Measurements from ENCODE around the gene METTL13.

METTL13 gene

GRCh38 chr1:171781176-171781875, at the start of gene METTL13 (continued):
- no peak for TF ChIP-seq PRDM2 (tag by site-specific recombination; IDR thresholded peaks at IDR 0.05; ENCODE audit: borderline replicate concordance)
- TF ChIP-seq ZBTB48 (tag by site-specific recombination; IDR thresholded peaks at IDR 0.05) = no peak
- no peak for TF ChIP-seq ZNF677 (tag by site-specific recombination; IDR thresholded peaks at IDR 0.05)
- no peak for TF ChIP-seq ZNF654 (tag by site-specific recombination; IDR thresholded peaks at IDR 0.05; ENCODE audit: low read depth)
- TF ChIP-seq ZNF311 (tag by site-specific recombination; IDR thresholded peaks at IDR 0.05; ENCODE audit: borderline replicate concordance) = no peak
- TF ChIP-seq ZNF114 (tag by site-specific recombination; IDR thresholded peaks at IDR 0.05) = no peak
- no peak for TF ChIP-seq ZSCAN5A (tag by site-specific recombination; IDR thresholded peaks at IDR 0.05)
- TF ChIP-seq ZFP37 (tag by site-specific recombination; IDR thresholded peaks at IDR 0.05) = no peak
- no peak for TF ChIP-seq TCF7L2 (IDR thresholded peaks at IDR 0.05; ENCODE audit: borderline replicate concordance, low read depth, low read length)
- peak; percentile 34 for TF ChIP-seq ZNF394 (tag by site-specific recombination; IDR thresholded peaks at IDR 0.05; ENCODE audit: borderline replicate concordance)
- TF ChIP-seq ZNF510 (tag by site-specific recombination; IDR thresholded peaks at IDR 0.05; ENCODE audit: insufficient replicate concordance) = no peak
- TF ChIP-seq ZNF610 (tag by site-specific recombination; IDR thresholded peaks at IDR 0.05; ENCODE audit: borderline replicate concordance) = peak; percentile 63; the same call in 1 of the 2 replicates
- TF ChIP-seq ZFP3 (tag by site-specific recombination; IDR thresholded peaks at IDR 0.05; ENCODE audit: low read depth) = no peak
- no peak for TF ChIP-seq SETDB1 (IDR thresholded peaks at IDR 0.05; ENCODE audit: insufficient read length, low read length)
- no peak for TF ChIP-seq ZNF10 (tag by site-specific recombination; IDR thresholded peaks at IDR 0.05)
- TF ChIP-seq ZNF140 (tag by site-specific recombination; IDR thresholded peaks at IDR 0.05) = no peak
- peak; percentile 90 for TF ChIP-seq ZNF660 (tag by site-specific recombination; IDR thresholded peaks at IDR 0.05)
- peak; percentile 39; the same call in 1 of the 2 replicates for TF ChIP-seq KLF10 (tag by site-specific recombination; IDR thresholded peaks at IDR 0.05)
- peak; percentile 29; the same call in 1 of the 2 replicates for TF ChIP-seq KLF8 (tag by site-specific recombination; IDR thresholded peaks at IDR 0.05)
- TF ChIP-seq ZNF473 (tag by site-specific recombination; IDR thresholded peaks at IDR 0.05) = no peak
- TF ChIP-seq RBAK (tag by site-specific recombination; IDR thresholded peaks at IDR 0.05) = no peak
- TF ChIP-seq, protein P1, sequence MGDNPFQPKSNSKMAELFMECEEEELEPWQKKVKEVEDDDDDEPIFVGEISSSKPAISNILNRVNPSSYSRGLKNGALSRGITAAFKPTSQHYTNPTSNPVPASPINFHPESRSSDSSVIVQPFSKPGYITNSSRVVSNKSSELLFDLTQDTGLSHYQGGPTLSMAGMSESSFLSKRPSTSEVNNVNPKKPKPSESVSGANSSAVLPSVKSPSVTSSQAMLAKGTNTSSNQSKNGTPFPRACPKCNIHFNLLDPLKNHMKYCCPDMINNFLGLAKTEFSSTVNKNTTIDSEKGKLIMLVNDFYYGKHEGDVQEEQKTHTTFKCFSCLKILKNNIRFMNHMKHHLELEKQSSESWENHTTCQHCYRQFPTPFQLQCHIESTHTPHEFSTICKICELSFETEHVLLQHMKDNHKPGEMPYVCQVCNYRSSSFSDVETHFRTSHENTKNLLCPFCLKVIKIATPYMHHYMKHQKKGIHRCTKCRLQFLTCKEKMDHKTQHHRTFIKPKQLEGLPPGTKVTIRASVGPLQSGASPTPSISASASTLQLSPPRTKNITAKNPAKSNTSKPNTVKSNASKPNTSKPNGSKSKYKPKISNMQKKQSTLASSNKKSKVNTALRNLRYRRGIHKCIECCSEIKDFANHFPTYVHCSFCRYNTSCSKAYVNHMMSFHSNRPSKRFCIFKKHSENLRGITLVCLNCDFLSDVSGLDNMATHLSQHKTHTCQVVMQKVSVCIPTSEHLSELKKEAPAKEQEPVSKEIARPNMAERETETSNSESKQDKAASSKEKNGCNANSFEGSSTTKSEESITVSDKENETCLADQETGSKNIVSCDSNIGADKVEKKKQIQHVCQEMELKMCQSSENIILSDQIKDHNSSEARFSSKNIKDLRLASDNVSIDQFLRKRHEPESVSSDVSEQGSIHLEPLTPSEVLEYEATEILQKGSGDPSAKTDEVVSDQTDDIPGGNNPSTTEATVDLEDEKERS (tag by site-specific recombination; IDR thresholded peaks at IDR 0.05) = no peak
- TF ChIP-seq ZNF174 (tag by site-specific recombination; IDR thresholded peaks at IDR 0.05) = no peak
- no peak for TF ChIP-seq REPIN1 (tag by site-specific recombination; IDR thresholded peaks at IDR 0.05; ENCODE audit: low read depth)
- TF ChIP-seq ZNF223 (tag by site-specific recombination; IDR thresholded peaks at IDR 0.05) = no peak
- TF ChIP-seq FEZF1 (tag by site-specific recombination; IDR thresholded peaks at IDR 0.05) = no peak
- TF ChIP-seq, protein P2, sequence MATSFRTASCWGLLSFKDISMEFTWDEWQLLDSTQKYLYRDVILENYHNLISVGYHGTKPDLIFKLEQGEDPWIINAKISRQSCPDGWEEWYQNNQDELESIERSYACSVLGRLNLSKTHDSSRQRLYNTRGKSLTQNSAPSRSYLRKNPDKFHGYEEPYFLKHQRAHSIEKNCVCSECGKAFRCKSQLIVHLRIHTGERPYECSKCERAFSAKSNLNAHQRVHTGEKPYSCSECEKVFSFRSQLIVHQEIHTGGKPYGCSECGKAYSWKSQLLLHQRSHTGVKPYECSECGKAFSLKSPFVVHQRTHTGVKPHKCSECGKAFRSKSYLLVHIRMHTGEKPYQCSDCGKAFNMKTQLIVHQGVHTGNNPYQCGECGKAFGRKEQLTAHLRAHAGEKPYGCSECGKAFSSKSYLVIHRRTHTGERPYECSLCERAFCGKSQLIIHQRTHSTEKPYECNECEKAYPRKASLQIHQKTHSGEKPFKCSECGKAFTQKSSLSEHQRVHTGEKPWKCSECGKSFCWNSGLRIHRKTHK (tag by site-specific recombination; IDR thresholded peaks at IDR 0.05) = no peak
- TF ChIP-seq ZFP69B (tag by site-specific recombination; IDR thresholded peaks at IDR 0.05) = no peak

Measured in HEK293 (cell line).